Subcutaneous abdominal adipose tissue (tissue), 5 donors: ENCODE measurements around the gene CYTH3.

Experiments used
- H3K27ac ChIP-seq: one replicate; pipeline ENCODE4 v1.7.0; 2013; ENCODE audit warnings: low read depth, mild to moderate bottlenecking, inconsistent platforms, low read length, moderate library complexity
- H3K27me3 ChIP-seq, 5 donors: one replicate each; pipeline ENCODE4 v1.7.0; 2013; ENCODE audit warnings: low read length in 5 of 5, inconsistent platforms in 1 of 5; ENCODE audit not compliant: control insufficient read depth in 5 of 5, insufficient read depth in 4 of 5
- H3K36me3 ChIP-seq, 5 donors: one replicate each; pipeline ENCODE4 v1.7.0; 2013; ENCODE audit warnings: low read length in 5 of 5; ENCODE audit not compliant: control insufficient read depth in 5 of 5, insufficient read depth in 5 of 5
- H3K4me1 ChIP-seq, 5 donors: one replicate each; pipeline ENCODE4 v1.7.0; 2013; ENCODE audit warnings: low read length in 5 of 5, mild to moderate bottlenecking in 3 of 5, moderate library complexity in 1 of 5; ENCODE audit not compliant: control insufficient read depth in 5 of 5, insufficient read depth in 5 of 5
- H3K4me3 ChIP-seq, 5 donors: one replicate each; pipeline ENCODE4 v1.7.0; 2013; ENCODE audit warnings: low read length in 5 of 5, low read depth in 1 of 5
- H3K9ac ChIP-seq, 5 donors: one replicate each; pipeline ENCODE4 v1.7.0; 2013; ENCODE audit warnings: low read length in 5 of 5, mild to moderate bottlenecking in 4 of 5, moderate library complexity in 3 of 5
- H3K9me3 ChIP-seq, 5 donors: one replicate each; pipeline ENCODE4 v1.7.0; 2013; ENCODE audit warnings: low read length in 5 of 5; ENCODE audit not compliant: control insufficient read depth in 5 of 5
- donor health status: healthy.
- donor health status: healthy.
- donor health status: healthy.
- donor health status: healthy.
- donor health status: healthy.

Gene CYTH3

GRCh38 chr7:6272481-6273323 lies at the start of gene CYTH3:
Gene CYTH3, minus strand, starts transcription at chr7:6272624. Its CDS starts 117 bp downstream, at chr7:6272507.
- no peaks in the 10 kb centered on the region for H3K36me3 ChIP-seq
- no peaks in the 10 kb centered on the region for H3K9me3 ChIP-seq
- no peaks in the 10 kb centered on the region for H3K27me3 ChIP-seq

GRCh38 chr7:6320791-6321190 lies 48.4 kb upstream of the CYTH3 start:
- H3K4me1 ChIP-seq = peaks cover 7 to 16% (median 13%) of the 10 kb centered on the region in 5 donors
- no peaks in the 10 kb centered on the region for H3K27me3 ChIP-seq
- H3K27ac ChIP-seq = no peak overlapping the region
- no peaks in the 10 kb centered on the region for H3K36me3 ChIP-seq
- H3K9ac ChIP-seq = no peak overlapping the region
- H3K9me3 ChIP-seq = no peaks in the 10 kb centered on the region
- H3K4me3 ChIP-seq = no peak overlapping the region

More at GRCh38 chr7:6272481-6273323, at the start of gene CYTH3:
- H3K27ac ChIP-seq = peak within 1 kb of the TSS; percentile 60
- peak within 1 kb of the TSS; percentile 83 to 94 (median 89) for H3K4me3 ChIP-seq
- H3K9ac ChIP-seq = peak within 1 kb of the TSS; percentile 77 to 85 (median 82)
- peaks cover 6 to 37% (median 32%) of the 10 kb centered on the region in 5 donors for H3K4me1 ChIP-seq

GRCh38 chr7:6317797-6318438 lies 45.5 kb upstream of the CYTH3 start:
- Histone ChIP-seq H3K27me3 (no peaks in the 10 kb centered on the region), H3K36me3 (no peaks in the 10 kb centered on the region), H3K27ac (peak overlapping the region; percentile 70), H3K4me3 (peak overlapping the region; percentile 8 to 65 (median 60)), H3K4me1 (peaks cover 7 to 16% (median 13%) of the 10 kb centered on the region in 5 donors), H3K9me3 (no peaks in the 10 kb centered on the region), H3K9ac (peak overlapping the region in 4 of 5 donors; percentile 35 to 68 (median 64))

- Histone ChIP-seq H3K9ac (no peak overlapping the region), H3K4me1 (peaks cover 7 to 16% (median 13%) of the 10 kb centered on the region in 5 donors), H3K27me3 (no peaks in the 10 kb centered on the region), H3K4me3 (no peak overlapping the region), H3K9me3 (no peaks in the 10 kb centered on the region), H3K27ac (no peak overlapping the region), H3K36me3 (no peaks in the 10 kb centered on the region)
These were observed 43.8 kb upstream of the CYTH3 start for GRCh38 chr7:6316226-6316625.

GRCh38 chr7:6315746-6316145 lies 43.3 kb upstream of the CYTH3 start:
- H3K27me3 ChIP-seq = no peaks in the 10 kb centered on the region
- no peak overlapping the region for H3K9ac ChIP-seq
- no peaks in the 10 kb centered on the region for H3K36me3 ChIP-seq
- H3K4me3 ChIP-seq = no peak overlapping the region
- H3K4me1 ChIP-seq = peaks cover 7 to 16% (median 13%) of the 10 kb centered on the region in 5 donors
- H3K27ac ChIP-seq = no peak overlapping the region
- no peaks in the 10 kb centered on the region for H3K9me3 ChIP-seq

- H3K27me3 ChIP-seq = no peaks in the 10 kb centered on the region
- H3K9ac ChIP-seq = no peak overlapping the region
- H3K4me1 ChIP-seq = peaks cover 0 to 6% (median 0%) of the 10 kb centered on the region in 5 donors
- H3K36me3 ChIP-seq = no peaks in the 10 kb centered on the region
- no peak overlapping the region for H3K4me3 ChIP-seq
- H3K9me3 ChIP-seq = peaks cover 0 to 3% (median 0%) of the 10 kb centered on the region in 5 donors
- H3K27ac ChIP-seq = no peak overlapping the region
These were observed 38.0 kb upstream of the CYTH3 start for GRCh38 chr7:6310271-6310993.

GRCh38 chr7:6307762-6308161 lies 35.3 kb upstream of the CYTH3 start:
- Histone ChIP-seq H3K4me1 (peaks cover 0 to 8% (median 0%) of the 10 kb centered on the region in 5 donors), H3K9me3 (peaks cover 0 to 3% (median 0%) of the 10 kb centered on the region in 5 donors), H3K4me3 (no peak overlapping the region), H3K27ac (no peak overlapping the region), H3K27me3 (no peaks in the 10 kb centered on the region), H3K36me3 (no peaks in the 10 kb centered on the region), H3K9ac (peak overlapping the region in 1 of 5 donors; percentile 25)

GRCh38 chr7:6306471-6306870 lies 34.0 kb upstream of the CYTH3 start:
- Histone ChIP-seq H3K9ac (no peak overlapping the region), H3K27ac (no peak overlapping the region), H3K36me3 (no peaks in the 10 kb centered on the region), H3K4me1 (peaks cover 0 to 8% (median 0%) of the 10 kb centered on the region in 5 donors), H3K9me3 (peaks cover 0 to 3% (median 0%) of the 10 kb centered on the region in 5 donors), H3K4me3 (no peak overlapping the region), H3K27me3 (no peaks in the 10 kb centered on the region)

GRCh38 chr7:6305330-6305729 lies 32.9 kb upstream of the CYTH3 start:
- no peaks in the 10 kb centered on the region for H3K27me3 ChIP-seq
- peaks cover 0 to 8% (median 0%) of the 10 kb centered on the region in 5 donors for H3K4me1 ChIP-seq
- no peak overlapping the region for H3K27ac ChIP-seq
- H3K4me3 ChIP-seq = no peak overlapping the region
- H3K9me3 ChIP-seq = no peaks in the 10 kb centered on the region
- H3K36me3 ChIP-seq = no peaks in the 10 kb centered on the region
- H3K9ac ChIP-seq = no peak overlapping the region
